AML-193 (cell line): Measurements from ENCODE around the gene TBC1D24.

Source experiments
- DNase-seq, 2 experiments: peaks; one replicate each; lab custom pipeline; 2025; lab: John Stamatoyannopoulos, UW

The TBC1D24 gene

GRCh38 chr16:2517954-2518605, 43.2 kb downstream of the TBC1D24 start:
- no peak for DNase-seq

- no peak for DNase-seq
These were observed 44.1 kb downstream of the TBC1D24 start for GRCh38 chr16:2518823-2519710.

- DNase-seq = no peak
These were observed 44.8 kb downstream of the TBC1D24 start for GRCh38 chr16:2519711-2520080.

- peak; percentile 49 to 58 for DNase-seq
These were observed 45.3 kb downstream of the TBC1D24 start, which contains the start of gene AMDHD2 for GRCh38 chr16:2520097-2520783. Gene AMDHD2 (plus strand): TSS chr16:2520371. CDS start chr16:2520459, 88 bp downstream.

GRCh38 chr16:2520784-2521531, 46.0 kb downstream of the TBC1D24 start:
- DNase-seq = no peak

GRCh38 chr16:2523801-2524231, 48.9 kb downstream of the TBC1D24 start:
- no peak for DNase-seq

GRCh38 chr16:2524339-2524938, 49.5 kb downstream of the TBC1D24 start:
- no peak for DNase-seq

GRCh38 chr16:2526135-2526534, 51.2 kb downstream of the TBC1D24 start:
- DNase-seq = no peak

- no peak for DNase-seq
These were observed 52.3 kb downstream of the TBC1D24 start for GRCh38 chr16:2527071-2527783.

GRCh38 chr16:2527784-2528100, 52.8 kb downstream of the TBC1D24 start:
- DNase-seq = no peak

- no peak for DNase-seq
These were observed 53.5 kb downstream of the TBC1D24 start for GRCh38 chr16:2528161-2529060.

GRCh38 chr16:2529061-2529931, 54.4 kb downstream of the TBC1D24 start:
- DNase-seq = no peak

- no peak for DNase-seq
These were observed 55.2 kb downstream of the TBC1D24 start for GRCh38 chr16:2529961-2530628.

- DNase-seq = no peak
These were observed 55.8 kb downstream of the TBC1D24 start for GRCh38 chr16:2530629-2531318.

- no peak for DNase-seq
These were observed 56.4 kb downstream of the TBC1D24 start, which contains the start of gene CEMP1 for GRCh38 chr16:2531371-2531695. Gene CEMP1 (minus strand): TSS chr16:2531408. CDS start chr16:2531073, 335 bp downstream.

GRCh38 chr16:2531696-2532493, 57.0 kb downstream of the TBC1D24 start:
- DNase-seq = peak; percentile 90 to 94
